HEK293 (cell line): ENCODE results near the gene ZNF22.
A peak's percentile ranks its signal among the peaks of the same experiment; 100 is the strongest.

Experiments
- CTCF ChIA-PET: fragments of 350-600 bp; formaldehyde crosslinking; extraction: SDS; loops from one replicate; lab custom pipeline; 2021; ENCODE audit warnings: antibody characterized with exemption; lab: Yijun Ruan, JAX
- POLR2A ChIA-PET: fragments of 300-600 bp; formaldehyde crosslinking; extraction: SDS; loops from one replicate; lab custom pipeline; 2020; ENCODE audit warnings: antibody characterized with exemption, inconsistent platforms; lab: Yijun Ruan, JAX
- H3K27ac ChIP-seq: fragments of 200-500 bp; sonication (Bioruptor generic); 2 replicates; pipeline ENCODE4 v1.5.1; 2014; ENCODE audit warnings: low read depth, low read length, control low read depth, inconsistent platforms; ENCODE audit errors: extremely low read depth
- H3K36me3 ChIP-seq, 2 experiments: fragments of 200-500 bp in 1 of 2; sonication (Bioruptor generic) in 1 of 2; 1 replicate in 1 of 2; 2 replicates in 1 of 2; pipeline ENCODE4 v1.5.1; 2014 to 2017; ENCODE audit warnings: inconsistent platforms in 2 of 2, low read length in 2 of 2; ENCODE audit not compliant: control insufficient read depth in 2 of 2, insufficient read depth in 1 of 2
- H3K4me1 ChIP-seq: fragments of 200-500 bp; sonication (Bioruptor generic); 2 replicates; pipeline ENCODE4 v1.5.1; 2014; ENCODE audit warnings: mild to moderate bottlenecking, low read length, inconsistent platforms; ENCODE audit not compliant: control insufficient read depth, insufficient read depth
- H3K4me3 ChIP-seq: 2 replicates; pipeline ENCODE4 v1.5.1; 2011; ENCODE audit warnings: low read depth, mild to moderate bottlenecking, control low read depth, low read length, moderate library complexity
- H3K9me3 ChIP-seq: fragments of 200-500 bp; sonication (Bioruptor generic); 2 replicates; pipeline ENCODE4 v1.5.1; 2014; ENCODE audit warnings: low read depth, low read length, inconsistent platforms; ENCODE audit not compliant: control insufficient read depth, insufficient read depth
- EGR2 ChIP-seq: fragments of 450-650 bp; formaldehyde crosslinking; IDR thresholded peaks from 2 replicates; pipeline ENCODE4 v1.5.1; 2016; ENCODE audit warnings: low read depth, missing biosample characterization, missing genetic modification characterization
- KLF9 ChIP-seq: fragments of 450-650 bp; formaldehyde crosslinking; IDR thresholded peaks from 2 replicates; pipeline ENCODE4 v1.5.1; 2016; ENCODE audit warnings: missing biosample characterization, missing genetic modification characterization, low read depth
- PRDM10 ChIP-seq: fragments of 450-650 bp; formaldehyde crosslinking; IDR thresholded peaks from 2 replicates; pipeline ENCODE4 v1.5.1; 2016; ENCODE audit warnings: missing biosample characterization, missing genetic modification characterization
- PRDM2 ChIP-seq: fragments of 450-650 bp; formaldehyde crosslinking; IDR thresholded peaks from 2 replicates; pipeline ENCODE4 v1.5.1; 2016; ENCODE audit warnings: missing biosample characterization, missing genetic modification characterization, borderline replicate concordance
- YY1 ChIP-seq: fragments of 450-650 bp; formaldehyde crosslinking; IDR thresholded peaks from 2 replicates; pipeline ENCODE4 v1.5.1; 2018; ENCODE audit warnings: missing biosample characterization, missing genetic modification characterization
- ZBTB26 ChIP-seq: fragments of 450-650 bp; formaldehyde crosslinking; optimal IDR thresholded peaks from 2 replicates; pipeline ENCODE3; 2016; ENCODE audit warnings: missing biosample characterization, mild to moderate bottlenecking, missing genetic modification characterization
- ZNF121 ChIP-seq: fragments of 450-650 bp; formaldehyde crosslinking; IDR thresholded peaks from 2 replicates; pipeline ENCODE4 v1.5.1; 2016; ENCODE audit warnings: missing biosample characterization, missing genetic modification characterization
- ZNF148 ChIP-seq: fragments of 450-650 bp; formaldehyde crosslinking; IDR thresholded peaks from 2 replicates; pipeline ENCODE4 v1.5.0; 2017; ENCODE audit warnings: missing biosample characterization, missing genetic modification characterization, borderline replicate concordance
- ZNF24 ChIP-seq: fragments of 450-650 bp; formaldehyde crosslinking; IDR thresholded peaks from 2 replicates; pipeline ENCODE4 v1.5.1; 2016; ENCODE audit warnings: missing biosample characterization, missing genetic modification characterization
- ZNF324 ChIP-seq: fragments of 450-650 bp; formaldehyde crosslinking; IDR thresholded peaks from 2 replicates; pipeline ENCODE4 v1.5.1; 2016; ENCODE audit warnings: missing biosample characterization, missing genetic modification characterization
- ZNF416 ChIP-seq: fragments of 450-650 bp; formaldehyde crosslinking; IDR thresholded peaks from 2 replicates; pipeline ENCODE4 v1.5.1; 2016; ENCODE audit warnings: missing biosample characterization, missing genetic modification characterization
- ZNF433 ChIP-seq: fragments of 450-650 bp; formaldehyde crosslinking; IDR thresholded peaks from 2 replicates; pipeline ENCODE4 v1.5.1; 2016; ENCODE audit warnings: missing biosample characterization, missing genetic modification characterization, low read depth
- ZNF518A ChIP-seq: fragments of 450-650 bp; formaldehyde crosslinking; conservative IDR thresholded peaks from 2 replicates; pipeline ENCODE4 v1.5.1; 2016; ENCODE audit warnings: low read depth, missing biosample characterization, missing genetic modification characterization
- ZNF624 ChIP-seq: fragments of 450-650 bp; formaldehyde crosslinking; IDR thresholded peaks from 2 replicates; pipeline ENCODE4 v1.5.1; 2017; ENCODE audit warnings: missing biosample characterization, missing genetic modification characterization
- ZNF660 ChIP-seq: fragments of 450-650 bp; IDR thresholded peaks from 2 replicates; pipeline ENCODE4 v1.5.1; 2018; ENCODE audit warnings: missing biosample characterization, mild to moderate bottlenecking, missing genetic modification characterization
- ZNF677 ChIP-seq: fragments of 450-650 bp; IDR thresholded peaks from 2 replicates; pipeline ENCODE4 v1.5.0; 2018; ENCODE audit warnings: missing biosample characterization, mild to moderate bottlenecking, missing genetic modification characterization, moderate library complexity
- ZNF776 ChIP-seq: fragments of 450-650 bp; formaldehyde crosslinking; IDR thresholded peaks from 2 replicates; pipeline ENCODE4 v1.5.0; 2017; ENCODE audit warnings: missing biosample characterization, missing genetic modification characterization, borderline replicate concordance

Gene ZNF22

GRCh38 chr10:44985175-44985681 is 15.5 kb upstream of the ZNF22 start (continued):
- no peak for TF ChIP-seq ZNF518A
- TF ChIP-seq ZNF660 (tag by site-specific recombination) = peak; percentile 34; the same call in 1 of the 2 replicates
- TF ChIP-seq PRDM10 (tag by site-specific recombination) = peak; percentile 64
- no peak for TF ChIP-seq ZNF24 (tag by site-specific recombination)
- no peak for TF ChIP-seq ZNF324 (tag by site-specific recombination)
- TF ChIP-seq, all 188 proteins: peak for 2

GRCh38 chr10:44986179-44986578 is 14.5 kb upstream of the ZNF22 start:
- Histone ChIP-seq H3K9me3 (no peaks in the 10 kb centered on the region), H3K36me3 (no peaks in the 10 kb centered on the region), H3K4me3 (no peak overlapping the region), H3K4me1 (peaks cover 15% of the 10 kb centered on the region), H3K27ac (no peak overlapping the region)
- ChIA-PET CTCF (interaction anchor here (0.5 to 0.9 kb wide), 4 partner anchors 13 to 224 kb away, joined by 3 to 4 read pairs (median 3); no protein-coding TSS in a partner anchor), POLR2A (interaction anchor here (0.8 to 1.2 kb wide), 2 partner anchors 10 to 13 kb away, joined by 3 read pairs; no protein-coding TSS in a partner anchor)
- TF ChIP-seq ZNF416 (tag by site-specific recombination) (no peak), KLF9 (tag by site-specific recombination) (no peak), ZNF624 (tag by site-specific recombination) (no peak), YY1 (tag by site-specific recombination) (no peak), ZNF776 (no peak), ZNF433 (tag by site-specific recombination) (no peak), PRDM2 (tag by site-specific recombination) (no peak), ZNF121 (tag by site-specific recombination) (no peak), EGR2 (tag by site-specific recombination) (no peak), ZNF677 (no peak), ZNF148 (no peak), ZBTB26 (tag by site-specific recombination) (no peak)
